ENCODE data around the gene N4BP2L2. TPM values are rescaled to one million over a fixed set of nuclear protein-coding genes. Genes with fewer than 3 reads are reported as not detected.

Gene N4BP2L2
- total RNA-seq, 2 experiments from 2014 or later: 171 TPM

GRCh38 chr13:32453981-32454380, 84.6 kb downstream of the N4BP2L2 start:
- Histone ChIP-seq H3K9me3 (ENCODE audit: control insufficient read depth in 1 of 2, insufficient read depth in 1 of 2, low read length in 2 of 2) (peaks cover 21 to 25% of the 10 kb centered on the region in 2 experiments), H3K36me3 (ENCODE audit: insufficient read depth, low read length) (peaks cover 9% of the 10 kb centered on the region), H3K27ac (ENCODE audit: low read depth in 1 of 2, low read length in 2 of 2) (no peak overlapping the region), H3K4me1 (ENCODE audit: insufficient read depth, low read length) (no peaks in the 10 kb centered on the region), H3K27me3 (ENCODE audit: control insufficient read depth in 1 of 2, insufficient read depth in 2 of 2, low read length in 2 of 2) (no peaks in the 10 kb centered on the region), H3K4me3 (ENCODE audit: low read length) (no peak overlapping the region)
- ATAC-seq (ENCODE audit: poor library complexity) (no peak), DNase-seq (no peak)
- ChIA-PET POLR2A (no interaction called here), CTCF (no interaction called here)
- H3K4me1 Mint-ChIP-seq (ENCODE audit: low read depth): peaks cover 6% of the 10 kb centered on the region
- peaks cover 20% of the 10 kb centered on the region for H3K9me3 Mint-ChIP-seq
- H3K36me3 Mint-ChIP-seq (ENCODE audit: low read depth): peaks cover 63% of the 10 kb centered on the region
- no peak overlapping the region for H3K27ac Mint-ChIP-seq
- intact Hi-C loops (cut with DNase I, micrococcal nuclease): no loop called here
- TF ChIP-seq CTCF (IDR thresholded peaks at IDR 0.05): no peak
- H3K4me3 Mint-ChIP-seq: no peak overlapping the region
- no peaks in the 10 kb centered on the region for H3K27me3 Mint-ChIP-seq

GRCh38 chr13:32448972-32449371, 89.6 kb downstream of the N4BP2L2 start:
- POLR2A ChIA-PET: interaction anchor here (0.5 kb wide), 1 partner anchor 84 kb away, joined by 6 read pairs; no protein-coding TSS in a partner anchor
- no peaks in the 10 kb centered on the region for H3K4me1 ChIP-seq (ENCODE audit: insufficient read depth, low read length)

GRCh38 chr13:32447894-32448623, 90.5 kb downstream of the N4BP2L2 start:
- no peaks in the 10 kb centered on the region for H3K27me3 Mint-ChIP-seq
- ChIA-PET POLR2A (interaction anchor here (0.5 to 1.1 kb wide), 2 partner anchors 20 to 85 kb away, joined by 3 to 6 read pairs; partner anchors contain the start of gene N4BP2L1), CTCF (no interaction called here)
- ATAC-seq (ENCODE audit: poor library complexity): no peak
- H3K4me1 ChIP-seq (ENCODE audit: insufficient read depth, low read length): no peaks in the 10 kb centered on the region
- no peak for DNase-seq
- no peaks in the 10 kb centered on the region for H3K36me3 ChIP-seq (ENCODE audit: insufficient read depth, low read length)
- H3K9me3 Mint-ChIP-seq: no peaks in the 10 kb centered on the region
- peaks cover 12% of the 10 kb centered on the region for H3K36me3 Mint-ChIP-seq (ENCODE audit: low read depth)
- peaks cover 0 to 9% of the 10 kb centered on the region in 2 experiments for H3K9me3 ChIP-seq (ENCODE audit: control insufficient read depth in 1 of 2, insufficient read depth in 1 of 2, low read length in 2 of 2)
- no peaks in the 10 kb centered on the region for H3K27me3 ChIP-seq (ENCODE audit: control insufficient read depth in 1 of 2, insufficient read depth in 2 of 2, low read length in 2 of 2)
- H3K27ac ChIP-seq (ENCODE audit: low read depth in 1 of 2, low read length in 2 of 2): no peak overlapping the region
- TF ChIP-seq CTCF (IDR thresholded peaks at IDR 0.05): no peak
- H3K27ac Mint-ChIP-seq: no peak overlapping the region
- no peak overlapping the region for H3K4me3 ChIP-seq (ENCODE audit: low read length)
- peaks cover 1% of the 10 kb centered on the region for H3K4me1 Mint-ChIP-seq (ENCODE audit: low read depth)
- H3K4me3 Mint-ChIP-seq: no peak overlapping the region
- intact Hi-C loops (cut with DNase I, micrococcal nuclease): loop anchor here (5.0 to 10.0 kb wide), 2 partner anchors 533 to 536 kb away; no protein-coding TSS in a partner anchor

More at GRCh38 chr13:32448972-32449371, 89.6 kb downstream of the N4BP2L2 start:
- Mint-ChIP-seq H3K27ac (no peak overlapping the region), H3K4me3 (no peak overlapping the region), H3K9me3 (no peaks in the 10 kb centered on the region), H3K36me3 (ENCODE audit: low read depth) (peaks cover 20% of the 10 kb centered on the region), H3K27me3 (no peaks in the 10 kb centered on the region), H3K4me1 (ENCODE audit: low read depth) (no peaks in the 10 kb centered on the region)
- CTCF ChIA-PET: no interaction called here
- Histone ChIP-seq H3K36me3 (ENCODE audit: insufficient read depth, low read length) (no peaks in the 10 kb centered on the region), H3K27ac (ENCODE audit: low read depth in 1 of 2, low read length in 2 of 2) (no peak overlapping the region), H3K9me3 (ENCODE audit: control insufficient read depth in 1 of 2, insufficient read depth in 1 of 2, low read length in 2 of 2) (peaks cover 0 to 9% of the 10 kb centered on the region in 2 experiments), H3K4me3 (ENCODE audit: low read length) (no peak overlapping the region), H3K27me3 (ENCODE audit: control insufficient read depth in 1 of 2, insufficient read depth in 2 of 2, low read length in 2 of 2) (no peaks in the 10 kb centered on the region)
- DNase-seq: no peak
- ATAC-seq (ENCODE audit: poor library complexity): no peak
- intact Hi-C loops (cut with DNase I, micrococcal nuclease): loop anchor here (5.0 to 10.0 kb wide), 2 partner anchors 534 to 537 kb away; no protein-coding TSS in a partner anchor
- no peak for TF ChIP-seq CTCF (IDR thresholded peaks at IDR 0.05)
